Liver (tissue), 9 donors: ENCODE results near the gene HCRT. TPM values are rescaled to one million over a fixed set of nuclear protein-coding genes. Genes with fewer than 3 reads are reported as not detected.

ENCODE experiments used
- DNase-seq: peaks from one replicate; pipeline ENCODE4 v3.0.0-alpha.2; 2017; ENCODE audit warnings: low spot score
- H3K27ac ChIP-seq, 2 donors: one replicate each; pipeline ENCODE4 v1.7.0; 2013; ENCODE audit warnings: inconsistent platforms in 2 of 2, low read length in 2 of 2, control low read depth in 1 of 2, low read depth in 1 of 2, mild to moderate bottlenecking in 1 of 2
- H3K27me3 ChIP-seq, 4 donors: one replicate each; pipeline versions ENCODE4 v1.6.1 to v1.7.0; 2013; ENCODE audit warnings: low read length in 3 of 4, inconsistent platforms in 1 of 4, mild to moderate bottlenecking in 1 of 4, moderate library complexity in 1 of 4; ENCODE audit not compliant: control insufficient read depth in 4 of 4, insufficient read depth in 4 of 4
- H3K36me3 ChIP-seq, 4 donors: one replicate each; pipeline versions ENCODE4 v1.6.1 to v1.7.0; 2013; ENCODE audit warnings: low read length in 3 of 4, mild to moderate bottlenecking in 3 of 4, low read depth in 1 of 4, moderate library complexity in 1 of 4; ENCODE audit not compliant: control insufficient read depth in 4 of 4, insufficient read depth in 3 of 4
- H3K4me1 ChIP-seq, 4 donors: one replicate each; pipeline versions ENCODE4 v1.6.1 to v1.7.0; 2013; ENCODE audit warnings: low read length in 3 of 4, mild to moderate bottlenecking in 3 of 4, moderate library complexity in 1 of 4; ENCODE audit not compliant: control insufficient read depth in 4 of 4, insufficient read depth in 4 of 4
- H3K4me3 ChIP-seq, 3 donors: one replicate each; pipeline versions ENCODE4 v1.6.1 to v1.7.0; 2013; ENCODE audit warnings: low read length in 3 of 3, control low read depth in 1 of 3, low read depth in 1 of 3, mild to moderate bottlenecking in 1 of 3
- H3K9ac ChIP-seq, 2 donors: one replicate each; pipeline ENCODE4 v1.7.0; 2013; ENCODE audit warnings: low read length in 2 of 2, mild to moderate bottlenecking in 2 of 2, moderate library complexity in 2 of 2, control low read depth in 1 of 2, low read depth in 1 of 2
- H3K9me3 ChIP-seq, 4 donors: one replicate each; pipeline versions ENCODE4 v1.6.1 to v1.7.0; 2013; ENCODE audit warnings: low read length in 3 of 4; ENCODE audit not compliant: control insufficient read depth in 4 of 4
- FOXA1 ChIP-seq: IDR thresholded peaks from 2 replicates; pipeline ENCODE4 v1.6.1; 2016; ENCODE audit warnings: antibody characterized with exemption
- FOXA2 ChIP-seq: IDR thresholded peaks from 2 replicates; pipeline ENCODE4 v1.6.1; 2016; ENCODE audit warnings: antibody characterized with exemption
- GABPA ChIP-seq, 2 donors: IDR thresholded peaks in 1 of 2; conservative IDR thresholded peaks in 1 of 2; 2 replicates each; pipeline ENCODE4 v1.6.1; 2016; ENCODE audit warnings: antibody characterized with exemption in 2 of 2, mild to moderate bottlenecking in 1 of 2, moderate library complexity in 1 of 2
- HNF4A ChIP-seq, 2 donors: conservative IDR thresholded peaks; 2 replicates each; pipeline ENCODE4 v1.6.1; 2016; ENCODE audit warnings: antibody characterized with exemption in 2 of 2, mild to moderate bottlenecking in 2 of 2
- HNF4G ChIP-seq: IDR thresholded peaks from 2 replicates; pipeline ENCODE4 v1.6.1; 2016; ENCODE audit warnings: antibody characterized with exemption
- JUND ChIP-seq, 2 donors: IDR thresholded peaks; 2 replicates each; pipeline ENCODE4 v1.6.1; 2016; ENCODE audit warnings: antibody characterized with exemption in 2 of 2
- NR2F2 ChIP-seq: IDR thresholded peaks from 2 replicates; pipeline ENCODE4 v1.6.1; 2016; ENCODE audit warnings: antibody characterized with exemption
- RXRA ChIP-seq, 2 donors: IDR thresholded peaks; 2 replicates each; pipeline ENCODE4 v1.6.1; 2017 to 2018; ENCODE audit warnings: antibody characterized with exemption in 2 of 2, mild to moderate bottlenecking in 1 of 2
- TAF1 ChIP-seq: conservative IDR thresholded peaks from 2 replicates; pipeline ENCODE4 v1.6.1; 2016; ENCODE audit warnings: antibody characterized with exemption, mild to moderate bottlenecking
- YY1 ChIP-seq: IDR thresholded peaks from 2 replicates; pipeline ENCODE4 v1.6.1; 2016; ENCODE audit warnings: antibody characterized with exemption, mild to moderate bottlenecking
- WGBS: extraction: QIAGEN DNeasy Blood & Tissue Kit; methylation state at CpG from one replicate; pipeline ENCODE4 v1.1.7; 2013; 5-methylcytosine and 5-hydroxymethylcytosine counted together
- polyA plus RNA-seq, 2 donors: library from polyadenylated mRNA; stranded (reverse) in 1 of 2; unstranded in 1 of 2; fragments of 200-250 nt in 1 of 2; fragments of >200 nt in 1 of 2; fragmentation: Nextera tagmentation in 1 of 2; extraction: Ambion mirVana in 1 of 2; gene quantifications; one replicate each; pipeline versions ENCODE4 v1.2.1 to v1.2.3, GENCODE V29; 2013 to 2015
- total RNA-seq, 2 donors: library from RNA; depleted of rRNA; stranded (reverse); fragments of >200 nt; gene quantifications; one replicate each; pipeline ENCODE4 v1.2.3, GENCODE V29; 2014
- TF ChIP-seq, protein P1 (sequence below): IDR thresholded peaks from 2 replicates; pipeline ENCODE4 v1.6.1; 2016; ENCODE audit warnings: antibody characterized with exemption, mild to moderate bottlenecking
- TF ChIP-seq, protein P2 (sequence below): fragments of 150-350 bp; IDR thresholded peaks from 2 replicates; pipeline ENCODE4 v1.5.1; 2017; ENCODE audit warnings: improper control_type of control experiment, low read depth, low read length; ENCODE audit not compliant: missing input control
- TF ChIP-seq, protein P3 (sequence below): IDR thresholded peaks from 2 replicates; pipeline ENCODE4 v1.6.1; 2016; ENCODE audit warnings: antibody characterized with exemption
- TF ChIP-seq, protein P4 (sequence below): IDR thresholded peaks from 2 replicates; pipeline ENCODE4 v1.6.1; 2016; ENCODE audit warnings: antibody characterized with exemption
- donor health status: healthy.
- donor health status: healthy.
- donor health status: healthy.
- donor health status: healthy.
- donor health status: healthy.

HCRT gene
- total and polyA plus RNA-seq, 4 donors, result not detected

DNA sequence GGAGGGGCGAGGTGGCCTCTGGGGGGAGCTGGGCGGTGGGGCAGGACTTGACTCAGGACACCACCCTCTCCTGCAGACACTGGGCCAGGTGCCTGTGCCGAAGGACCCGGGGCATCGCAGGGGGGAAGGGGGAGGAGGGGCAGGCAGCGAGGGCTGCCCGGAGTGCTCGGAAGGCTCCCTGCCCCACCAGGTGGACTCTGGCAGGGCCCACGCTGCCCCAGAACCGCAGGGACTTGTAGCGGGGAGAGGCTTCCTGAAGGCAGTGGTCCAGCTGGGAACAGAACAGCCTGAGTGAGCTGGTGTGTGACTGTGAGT is 4.4 kb upstream of the HCRT start (continued):
- TF ChIP-seq, protein P1, sequence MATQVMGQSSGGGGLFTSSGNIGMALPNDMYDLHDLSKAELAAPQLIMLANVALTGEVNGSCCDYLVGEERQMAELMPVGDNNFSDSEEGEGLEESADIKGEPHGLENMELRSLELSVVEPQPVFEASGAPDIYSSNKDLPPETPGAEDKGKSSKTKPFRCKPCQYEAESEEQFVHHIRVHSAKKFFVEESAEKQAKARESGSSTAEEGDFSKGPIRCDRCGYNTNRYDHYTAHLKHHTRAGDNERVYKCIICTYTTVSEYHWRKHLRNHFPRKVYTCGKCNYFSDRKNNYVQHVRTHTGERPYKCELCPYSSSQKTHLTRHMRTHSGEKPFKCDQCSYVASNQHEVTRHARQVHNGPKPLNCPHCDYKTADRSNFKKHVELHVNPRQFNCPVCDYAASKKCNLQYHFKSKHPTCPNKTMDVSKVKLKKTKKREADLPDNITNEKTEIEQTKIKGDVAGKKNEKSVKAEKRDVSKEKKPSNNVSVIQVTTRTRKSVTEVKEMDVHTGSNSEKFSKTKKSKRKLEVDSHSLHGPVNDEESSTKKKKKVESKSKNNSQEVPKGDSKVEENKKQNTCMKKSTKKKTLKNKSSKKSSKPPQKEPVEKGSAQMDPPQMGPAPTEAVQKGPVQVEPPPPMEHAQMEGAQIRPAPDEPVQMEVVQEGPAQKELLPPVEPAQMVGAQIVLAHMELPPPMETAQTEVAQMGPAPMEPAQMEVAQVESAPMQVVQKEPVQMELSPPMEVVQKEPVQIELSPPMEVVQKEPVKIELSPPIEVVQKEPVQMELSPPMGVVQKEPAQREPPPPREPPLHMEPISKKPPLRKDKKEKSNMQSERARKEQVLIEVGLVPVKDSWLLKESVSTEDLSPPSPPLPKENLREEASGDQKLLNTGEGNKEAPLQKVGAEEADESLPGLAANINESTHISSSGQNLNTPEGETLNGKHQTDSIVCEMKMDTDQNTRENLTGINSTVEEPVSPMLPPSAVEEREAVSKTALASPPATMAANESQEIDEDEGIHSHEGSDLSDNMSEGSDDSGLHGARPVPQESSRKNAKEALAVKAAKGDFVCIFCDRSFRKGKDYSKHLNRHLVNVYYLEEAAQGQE, result no peak
- TF ChIP-seq HNF4A (conservative IDR thresholded peaks at IDR 0.05) (no peak), TAF1 (no peak), HNF4G (no peak), FOXA2 (no peak), FOXA1 (no peak)

DNA sequence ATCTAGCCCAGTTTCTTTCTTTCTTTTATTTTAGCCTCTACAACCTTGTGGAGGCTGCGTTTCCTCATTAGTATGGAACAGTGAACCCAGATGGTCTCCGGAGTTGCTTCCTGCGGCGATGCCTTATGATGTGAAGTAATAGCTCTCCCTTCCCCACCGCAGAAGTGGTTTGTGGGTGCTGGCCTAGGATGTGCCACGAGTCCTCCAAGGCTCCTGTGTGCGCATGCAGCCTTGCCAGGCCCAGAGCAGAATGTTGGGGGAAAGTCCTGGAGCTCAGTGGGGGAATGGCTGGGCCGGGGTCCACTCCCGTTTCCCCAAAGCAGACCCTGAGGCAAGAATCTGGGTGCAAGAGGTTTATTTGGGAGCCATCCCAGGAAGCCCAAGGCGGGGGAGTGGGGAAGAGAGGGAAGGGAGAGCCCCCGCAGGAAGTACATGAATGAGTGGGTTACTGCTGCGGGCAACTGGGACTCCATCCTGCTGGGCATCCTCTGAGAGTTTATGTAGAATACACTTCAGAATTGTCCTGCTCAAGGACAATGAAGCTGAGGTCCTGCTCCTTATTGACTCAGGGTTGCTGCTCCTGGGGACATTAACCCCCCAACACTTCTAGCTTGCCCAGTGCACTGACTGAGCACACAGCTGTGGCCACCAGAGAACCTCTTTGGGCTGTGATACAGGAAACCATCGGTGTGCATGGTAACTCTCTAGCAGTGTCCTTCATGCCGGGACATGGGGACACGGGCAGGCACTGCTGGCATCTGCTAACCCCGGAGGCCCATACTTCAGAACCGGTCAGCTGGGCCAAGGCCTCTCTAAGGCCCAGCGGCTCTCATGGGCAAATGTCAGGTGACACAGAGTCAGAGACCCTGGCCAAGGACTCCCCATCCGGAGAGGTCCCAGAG is 3.7 kb upstream of the HCRT start:
- Histone ChIP-seq H3K4me1 (peaks cover 4 to 19% (median 10%) of the 10 kb centered on the region in 4 donors), H3K36me3 (no peaks in the 10 kb centered on the region), H3K27ac (no peak overlapping the region), H3K9ac (no peak overlapping the region), H3K27me3 (no peaks in the 10 kb centered on the region), H3K9me3 (no peaks in the 10 kb centered on the region), H3K4me3 (no peak overlapping the region)
- WGBS, result 85% methylated on average over 19 of the region's 19 CpGs
- DNase-seq, result no peak
- TF ChIP-seq, protein P2, sequence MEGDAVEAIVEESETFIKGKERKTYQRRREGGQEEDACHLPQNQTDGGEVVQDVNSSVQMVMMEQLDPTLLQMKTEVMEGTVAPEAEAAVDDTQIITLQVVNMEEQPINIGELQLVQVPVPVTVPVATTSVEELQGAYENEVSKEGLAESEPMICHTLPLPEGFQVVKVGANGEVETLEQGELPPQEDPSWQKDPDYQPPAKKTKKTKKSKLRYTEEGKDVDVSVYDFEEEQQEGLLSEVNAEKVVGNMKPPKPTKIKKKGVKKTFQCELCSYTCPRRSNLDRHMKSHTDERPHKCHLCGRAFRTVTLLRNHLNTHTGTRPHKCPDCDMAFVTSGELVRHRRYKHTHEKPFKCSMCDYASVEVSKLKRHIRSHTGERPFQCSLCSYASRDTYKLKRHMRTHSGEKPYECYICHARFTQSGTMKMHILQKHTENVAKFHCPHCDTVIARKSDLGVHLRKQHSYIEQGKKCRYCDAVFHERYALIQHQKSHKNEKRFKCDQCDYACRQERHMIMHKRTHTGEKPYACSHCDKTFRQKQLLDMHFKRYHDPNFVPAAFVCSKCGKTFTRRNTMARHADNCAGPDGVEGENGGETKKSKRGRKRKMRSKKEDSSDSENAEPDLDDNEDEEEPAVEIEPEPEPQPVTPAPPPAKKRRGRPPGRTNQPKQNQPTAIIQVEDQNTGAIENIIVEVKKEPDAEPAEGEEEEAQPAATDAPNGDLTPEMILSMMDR, result no peak

DNA sequence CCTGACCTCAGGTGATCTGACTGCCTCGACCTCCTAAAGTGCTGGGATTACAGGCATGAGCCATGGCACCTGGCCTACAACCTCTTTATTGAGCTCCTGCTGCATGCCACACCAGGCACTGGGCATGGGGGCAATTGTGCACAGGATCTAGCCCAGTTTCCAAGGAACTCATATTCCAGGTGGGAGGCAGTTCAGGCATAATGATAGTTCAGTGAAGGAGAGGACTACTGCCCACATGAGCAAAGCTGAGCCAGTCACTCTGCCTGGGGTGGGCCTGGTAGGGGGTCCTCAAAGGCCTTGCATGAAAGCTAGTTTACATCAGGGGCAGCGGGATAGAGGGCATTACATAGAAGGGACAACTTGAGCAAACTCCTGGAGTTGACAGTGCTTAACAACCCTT is 2.6 kb upstream of the HCRT start:
- Histone ChIP-seq H3K27me3 (no peaks in the 10 kb centered on the region), H3K4me3 (no peak overlapping the region), H3K9me3 (no peaks in the 10 kb centered on the region), H3K4me1 (peaks cover 0 to 15% (median 8%) of the 10 kb centered on the region in 4 donors), H3K27ac (no peak overlapping the region), H3K36me3 (no peaks in the 10 kb centered on the region), H3K9ac (no peak overlapping the region)
- no peak for DNase-seq
- WGBS, result 70% methylated on average over 2 of the region's 2 CpGs
- TF ChIP-seq FOXA2, result no peak
- TF ChIP-seq TAF1, result no peak
- TF ChIP-seq, protein P3, sequence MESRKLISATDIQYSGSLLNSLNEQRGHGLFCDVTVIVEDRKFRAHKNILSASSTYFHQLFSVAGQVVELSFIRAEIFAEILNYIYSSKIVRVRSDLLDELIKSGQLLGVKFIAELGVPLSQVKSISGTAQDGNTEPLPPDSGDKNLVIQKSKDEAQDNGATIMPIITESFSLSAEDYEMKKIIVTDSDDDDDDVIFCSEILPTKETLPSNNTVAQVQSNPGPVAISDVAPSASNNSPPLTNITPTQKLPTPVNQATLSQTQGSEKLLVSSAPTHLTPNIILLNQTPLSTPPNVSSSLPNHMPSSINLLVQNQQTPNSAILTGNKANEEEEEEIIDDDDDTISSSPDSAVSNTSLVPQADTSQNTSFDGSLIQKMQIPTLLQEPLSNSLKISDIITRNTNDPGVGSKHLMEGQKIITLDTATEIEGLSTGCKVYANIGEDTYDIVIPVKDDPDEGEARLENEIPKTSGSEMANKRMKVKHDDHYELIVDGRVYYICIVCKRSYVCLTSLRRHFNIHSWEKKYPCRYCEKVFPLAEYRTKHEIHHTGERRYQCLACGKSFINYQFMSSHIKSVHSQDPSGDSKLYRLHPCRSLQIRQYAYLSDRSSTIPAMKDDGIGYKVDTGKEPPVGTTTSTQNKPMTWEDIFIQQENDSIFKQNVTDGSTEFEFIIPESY, result no peak
- TF ChIP-seq NR2F2, result no peak
- no peak for TF ChIP-seq JUND (IDR thresholded peaks at IDR 0.05)
- TF ChIP-seq, protein P2, result no peak
- TF ChIP-seq, protein P1, result no peak
- TF ChIP-seq, protein P4, sequence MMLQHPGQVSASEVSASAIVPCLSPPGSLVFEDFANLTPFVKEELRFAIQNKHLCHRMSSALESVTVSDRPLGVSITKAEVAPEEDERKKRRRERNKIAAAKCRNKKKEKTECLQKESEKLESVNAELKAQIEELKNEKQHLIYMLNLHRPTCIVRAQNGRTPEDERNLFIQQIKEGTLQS, result no peak
- TF ChIP-seq FOXA1, result no peak
- TF ChIP-seq HNF4A (conservative IDR thresholded peaks at IDR 0.05), result no peak
- TF ChIP-seq RXRA (IDR thresholded peaks at IDR 0.05), result no peak
- TF ChIP-seq GABPA (IDR thresholded peaks at IDR 0.05 in 1 of 2, conservative IDR thresholded peaks at IDR 0.05 in 1 of 2), result no peak
- TF ChIP-seq YY1, result no peak
